Sigmoid colon (tissue), 3 donors: ENCODE results near the gene OR52D1.

Source experiments
- POLR2A ChIP-seq, 2 donors: fragments of 450-650 bp; IDR thresholded peaks; one replicate each; pipeline ENCODE4 v1.6.1; 2016; ENCODE audit warnings: antibody characterized with exemption in 2 of 2, mild to moderate bottlenecking in 2 of 2, moderate library complexity in 2 of 2
- TF ChIP-seq, protein P1 (sequence below), 4 experiments: fragments of 450-650 bp in 3 of 4; fragments of 200-600 bp in 1 of 4; IDR thresholded peaks; one replicate each; pipeline ENCODE4 v1.5.1; 2016 to 2019; ENCODE audit warnings: antibody characterized with exemption in 4 of 4, mild to moderate bottlenecking in 3 of 4, moderate library complexity in 2 of 4

DNA sequence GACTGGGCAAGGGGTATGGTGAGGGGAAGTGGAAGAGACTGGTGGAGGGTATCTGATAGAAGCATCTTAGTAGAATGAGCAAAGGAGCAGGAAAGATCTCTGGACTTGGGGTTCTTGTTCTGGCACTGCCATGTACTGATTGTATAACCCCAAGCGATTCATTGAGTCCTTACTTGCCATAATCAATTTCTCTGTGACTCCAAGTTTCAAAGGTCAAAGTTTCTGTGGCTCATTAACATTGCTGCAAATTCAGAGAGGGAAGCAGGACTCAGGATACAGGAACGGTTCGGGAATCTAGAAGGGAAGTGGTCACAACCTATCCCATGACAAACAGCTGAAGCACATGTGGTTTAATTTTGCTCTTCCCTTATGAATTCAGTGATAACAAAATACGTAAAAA lies 39.1 kb upstream of the OR52D1 start:
- TF ChIP-seq, protein P1, sequence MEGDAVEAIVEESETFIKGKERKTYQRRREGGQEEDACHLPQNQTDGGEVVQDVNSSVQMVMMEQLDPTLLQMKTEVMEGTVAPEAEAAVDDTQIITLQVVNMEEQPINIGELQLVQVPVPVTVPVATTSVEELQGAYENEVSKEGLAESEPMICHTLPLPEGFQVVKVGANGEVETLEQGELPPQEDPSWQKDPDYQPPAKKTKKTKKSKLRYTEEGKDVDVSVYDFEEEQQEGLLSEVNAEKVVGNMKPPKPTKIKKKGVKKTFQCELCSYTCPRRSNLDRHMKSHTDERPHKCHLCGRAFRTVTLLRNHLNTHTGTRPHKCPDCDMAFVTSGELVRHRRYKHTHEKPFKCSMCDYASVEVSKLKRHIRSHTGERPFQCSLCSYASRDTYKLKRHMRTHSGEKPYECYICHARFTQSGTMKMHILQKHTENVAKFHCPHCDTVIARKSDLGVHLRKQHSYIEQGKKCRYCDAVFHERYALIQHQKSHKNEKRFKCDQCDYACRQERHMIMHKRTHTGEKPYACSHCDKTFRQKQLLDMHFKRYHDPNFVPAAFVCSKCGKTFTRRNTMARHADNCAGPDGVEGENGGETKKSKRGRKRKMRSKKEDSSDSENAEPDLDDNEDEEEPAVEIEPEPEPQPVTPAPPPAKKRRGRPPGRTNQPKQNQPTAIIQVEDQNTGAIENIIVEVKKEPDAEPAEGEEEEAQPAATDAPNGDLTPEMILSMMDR (IDR thresholded peaks at IDR 0.05) = no peak
- no peak for TF ChIP-seq POLR2A (IDR thresholded peaks at IDR 0.05)
